K562 (cell line): ENCODE results near the gene PCYT1A. TPM values are rescaled to one million over a fixed set of nuclear protein-coding genes. Genes with fewer than 3 reads are reported as not detected.
A peak's percentile ranks its signal among the peaks of the same experiment; 100 is the strongest.

Experiments used
- ADNP ChIP-seq: fragments of 200-800 bp; sonication (Bioruptor generic); IDR thresholded peaks from 2 replicates; pipeline ENCODE4 v1.6.1; 2016; ENCODE audit warnings: missing genetic modification characterization, missing compliant biosample characterization
- ARID3A ChIP-seq: IDR thresholded peaks from 2 replicates; pipeline ENCODE4 v1.6.1; 2012; ENCODE audit warnings: low read depth, low read length, improper control_type of control experiment, borderline replicate concordance
- BRD9 ChIP-seq: fragments of 450-650 bp; IDR thresholded peaks from 2 replicates; pipeline ENCODE4 v1.6.1; 2018; ENCODE audit warnings: low read depth; ENCODE audit not compliant: partially characterized antibody
- CBX2 ChIP-seq: fragments of 200-600 bp; sonication (generic); IDR thresholded peaks from one replicate; pipeline ENCODE4 v1.6.1; 2012; ENCODE audit warnings: mild to moderate bottlenecking, low read length, inconsistent platforms; ENCODE audit not compliant: insufficient read depth, poor library complexity, severe bottlenecking
- ELF1 ChIP-seq: fragments of 200-800 bp; sonication (Bioruptor generic); IDR thresholded peaks from 2 replicates; pipeline ENCODE4 v1.6.1; 2016; ENCODE audit warnings: missing genetic modification characterization, missing compliant biosample characterization
- FOXA3 ChIP-seq, 2 experiments: fragments of 450-650 bp in 1 of 2; sonication (generic) in 1 of 2; formaldehyde crosslinking; IDR thresholded peaks in 1 of 2; conservative IDR thresholded peaks in 1 of 2; 2 replicates each; pipeline versions ENCODE4 v1.4.0 to v1.8.0; 2020 to 2022; ENCODE audit warnings: mild to moderate bottlenecking in 2 of 2, missing genetic modification reagents in 1 of 2
- FOXK2 ChIP-seq, 2 experiments: fragments of 450-650 bp; IDR thresholded peaks in 1 of 2; conservative IDR thresholded peaks in 1 of 2; 2 replicates each; pipeline ENCODE4 v1.6.1; 2016; ENCODE audit warnings: low read depth in 2 of 2, mild to moderate bottlenecking in 1 of 2
- GATAD2B ChIP-seq: fragments of 450-650 bp; IDR thresholded peaks from 2 replicates; pipeline ENCODE4 v1.6.1; 2017; ENCODE audit warnings: mild to moderate bottlenecking, borderline replicate concordance
- IRF9 ChIP-seq: fragments of 450-650 bp; IDR thresholded peaks from 2 replicates; pipeline ENCODE4 v1.6.1; 2016; ENCODE audit warnings: missing biosample characterization, missing genetic modification characterization
- LCOR ChIP-seq: sonication (generic); formaldehyde crosslinking; IDR thresholded peaks from 2 replicates; pipeline ENCODE4 v1.8.0; 2022; ENCODE audit warnings: mild to moderate bottlenecking, missing genetic modification reagents
- RBM15 ChIP-seq: fragments of 200-400 bp; formaldehyde crosslinking; IDR thresholded peaks from 2 replicates; pipeline ENCODE4 v1.6.1; 2018; ENCODE audit warnings: mild to moderate bottlenecking, low read length, moderate library complexity; ENCODE audit not compliant: insufficient read depth
- SMAD2 ChIP-seq: fragments of 150-350 bp; IDR thresholded peaks from 2 replicates; pipeline ENCODE4 v1.6.1; 2014; ENCODE audit warnings: low read depth, mild to moderate bottlenecking, low read length
- SNRNP70 ChIP-seq: fragments of 200-400 bp; formaldehyde crosslinking; optimal IDR thresholded peaks from 2 replicates; pipeline ENCODE3; 2017; ENCODE audit warnings: low read depth, low read length
- TARDBP ChIP-seq: fragments of 450-650 bp; IDR thresholded peaks from 2 replicates; pipeline ENCODE4 v1.6.1; 2016
- TSHZ1 ChIP-seq: fragments of 250-450 bp; sonication (Bioruptor Pico); IDR thresholded peaks from 2 replicates; pipeline ENCODE4 v1.4.0; 2020; ENCODE audit warnings: mild to moderate bottlenecking, moderate library complexity
- ZBTB17 ChIP-seq: fragments of 450-650 bp; formaldehyde crosslinking; IDR thresholded peaks from 2 replicates; pipeline ENCODE4 v1.4.0; 2020; ENCODE audit warnings: mild to moderate bottlenecking
- ZBTB7A ChIP-seq: IDR thresholded peaks from 2 replicates; pipeline ENCODE4 v1.6.1; 2011; ENCODE audit warnings: low read depth, mild to moderate bottlenecking, low read length, moderate library complexity, borderline replicate concordance; ENCODE audit not compliant: control insufficient read depth
- ZFPM2 ChIP-seq: fragments of 250-450 bp; sonication (Bioruptor Pico); IDR thresholded peaks from 2 replicates; pipeline ENCODE4 v1.5.1; 2022; ENCODE audit warnings: mild to moderate bottlenecking
- ZNF121 ChIP-seq: sonication (generic); formaldehyde crosslinking; conservative IDR thresholded peaks from 2 replicates; pipeline ENCODE4 v1.8.0; 2022; ENCODE audit warnings: missing genetic modification reagents
- polyA plus RNA-seq, 8 experiments: library from polyadenylated mRNA; depleted of rRNA in 4 of 8; stranded (reverse) in 5 of 8; unstranded in 3 of 8; fragments of >200 nt; fragmentation: Nextera tagmentation in 2 of 8; fragmentation: Illumina TruSeq in 1 of 8; extraction: Ambion mirVana in 2 of 8; extraction: Trizol in 1 of 8; gene quantifications; 2 replicates each; pipeline versions ENCODE4 v1.2.1 to v1.2.3, GENCODE V29; 2011 to 2014; ENCODE audit warnings: inconsistent platforms in 1 of 8, missing spikeins in 1 of 8
- total RNA-seq, 7 experiments: library from RNA; depleted of rRNA in 6 of 7; stranded (reverse); fragments of >200 nt in 6 of 7; fragmentation: Illumina TruSeq in 2 of 7; extraction: Trizol in 2 of 7; gene quantifications; 2 replicates each; pipeline versions ENCODE4 v1.2.1 to v1.2.3, GENCODE V29; 2011 to 2021; ENCODE audit warnings: low replicate concordance in 1 of 7
- TF ChIP-seq, protein P1 (sequence below), 3 experiments: fragments of 200-800 bp in 1 of 3; sonication (Bioruptor generic) in 1 of 3; sonication (generic) in 1 of 3; formaldehyde crosslinking in 1 of 3; IDR thresholded peaks; 2 replicates each; pipeline versions ENCODE4 v1.6.1 to v1.8.0; 2016 to 2022; ENCODE audit warnings: mild to moderate bottlenecking in 2 of 3, missing compliant biosample characterization in 2 of 3, missing genetic modification characterization in 2 of 3, missing genetic modification reagents in 1 of 3

PCYT1A gene
- total and polyA plus RNA-seq, 9 of the 15 experiments (the other 6 are each of a cell fraction or from before 2014, with no cell fraction given), result 13.4 to 62.8 (median 49.4) TPM

- TF ChIP-seq RBM15 (no peak), IRF9 (tag) (no peak), SMAD2 (no peak), TSHZ1 (CRISPR knock-in tag) (no peak), ZFPM2 (no peak; the same call in 1 of the 2 replicates), ELF1 (tag) (no peak), TARDBP (no peak; the same call in 1 of the 2 replicates), FOXA3 (CRISPR knock-in tag; conservative IDR thresholded peaks at IDR 0.05 in 1 of 2, IDR thresholded peaks at IDR 0.05 in 1 of 2) (no peak), LCOR (0 out of 2 replicates have a peak, but pooled peaks have one; percentile 14), ADNP (tag) (no peak), ARID3A (no peak), FOXK2 (conservative IDR thresholded peaks at IDR 0.05 in 1 of 2, IDR thresholded peaks at IDR 0.05 in 1 of 2; ENCODE audit: low read depth in 2 of 2) (0 out of 4 replicates have a peak, but pooled peaks have one; percentile 9 to 35), CBX2 (no peak), BRD9 (no peak), ZBTB17 (CRISPR knock-in tag) (peak; percentile 93), ZBTB7A (peak; percentile 91; the same call in 1 of the 2 replicates), SNRNP70 (no peak), ZNF121 (CRISPR knock-in tag) (no peak), GATAD2B (peak; percentile 84)
- TF ChIP-seq, protein P1, sequence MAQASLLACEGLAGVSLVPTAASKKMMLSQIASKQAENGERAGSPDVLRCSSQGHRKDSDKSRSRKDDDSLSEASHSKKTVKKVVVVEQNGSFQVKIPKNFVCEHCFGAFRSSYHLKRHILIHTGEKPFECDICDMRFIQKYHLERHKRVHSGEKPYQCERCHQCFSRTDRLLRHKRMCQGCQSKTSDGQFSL (CRISPR knock-in tag; IDR thresholded peaks at IDR 0.05), result no peak
- TF ChIP-seq, protein P1 (tag; IDR thresholded peaks at IDR 0.05), result no peak
These were observed 30.4 kb upstream of the PCYT1A start, which contains the start of gene DYNLT2B (continued) for GRCh38 chr3:196317687-196318467.
